HepG2 (cell line): ENCODE measurements around the gene GTF2H4. TPM values are rescaled to one million over a fixed set of nuclear protein-coding genes. Genes with fewer than 3 reads are reported as not detected.

ENCODE experiments used
- BRF2 ChIP-seq: sonication (generic); formaldehyde crosslinking; IDR thresholded peaks from 2 replicates; pipeline ENCODE4 v1.8.1; 2022; ENCODE audit warnings: mild to moderate bottlenecking, missing genetic modification reagents
- GLMP ChIP-seq: sonication (generic); formaldehyde crosslinking; IDR thresholded peaks from 2 replicates; pipeline ENCODE4 v1.9.0; 2021; ENCODE audit warnings: missing genetic modification reagents, mild to moderate bottlenecking, borderline replicate concordance
- MLXIP ChIP-seq: sonication (generic); formaldehyde crosslinking; IDR thresholded peaks from 2 replicates; pipeline ENCODE4 v1.9.0; 2021; ENCODE audit warnings: missing genetic modification reagents, borderline replicate concordance
- SALL1 ChIP-seq: sonication (generic); formaldehyde crosslinking; IDR thresholded peaks from 2 replicates; pipeline ENCODE4 v1.8.0; 2022; ENCODE audit warnings: mild to moderate bottlenecking, missing genetic modification reagents
- TBX2 ChIP-seq: sonication (generic); formaldehyde crosslinking; IDR thresholded peaks from 2 replicates; pipeline ENCODE4 v1.5.0; 2020; ENCODE audit warnings: missing genetic modification reagents, mild to moderate bottlenecking, borderline replicate concordance
- ZBTB46 ChIP-seq: sonication (generic); formaldehyde crosslinking; IDR thresholded peaks from 2 replicates; pipeline ENCODE4 v1.4.0; 2020; ENCODE audit warnings: mild to moderate bottlenecking, missing genetic modification reagents, borderline replicate concordance
- ZMAT5 ChIP-seq: sonication (generic); formaldehyde crosslinking; IDR thresholded peaks from 2 replicates; pipeline ENCODE4 v1.5.0; 2020; ENCODE audit warnings: mild to moderate bottlenecking, low read depth, missing genetic modification reagents, borderline replicate concordance
- polyA plus RNA-seq, 8 experiments: library from polyadenylated mRNA; depleted of rRNA in 3 of 8; stranded (reverse) in 7 of 8; unstranded in 1 of 8; fragments of >200 nt; fragmentation: Illumina TruSeq in 4 of 8; extraction: Trizol in 4 of 8; gene quantifications; 2 replicates each; pipeline versions ENCODE4 v1.2.1 to v1.2.3, GENCODE V29; 2011 to 2016; ENCODE audit warnings: low read depth in 4 of 8, missing spikeins in 1 of 8, mixed read lengths in 1 of 8; ENCODE audit not compliant: insufficient read depth in 1 of 8
- total RNA-seq, 5 experiments: library from RNA; depleted of rRNA; stranded (reverse); fragments of >200 nt; fragmentation: Illumina TruSeq; extraction: Trizol; gene quantifications; 2 replicates each; pipeline ENCODE4 v1.2.3, GENCODE V29; 2016; ENCODE audit warnings: low read depth in 1 of 5

Gene GTF2H4
- total and polyA plus RNA-seq, 2 of the 13 experiments (the other 11 are each of a cell fraction or from before 2014, with no cell fraction given): 15.9 to 49.3 TPM

- TF ChIP-seq ZMAT5 (CRISPR knock-in tag) (no peak), MLXIP (CRISPR knock-in tag) (no peak), GLMP (no peak), TBX2 (CRISPR knock-in tag) (no peak), SALL1 (no peak), BRF2 (CRISPR knock-in tag) (no peak), ZBTB46 (CRISPR knock-in tag) (no peak)
Observed at GRCh38 chr6:30891450-30891723, 16.6 kb upstream of the GTF2H4 start (continued).
